ENCODE measurements around the gene DTL. TPM values are rescaled to one million over a fixed set of nuclear protein-coding genes. Genes with fewer than 3 reads are reported as not detected.
"Not testable (repeated sequence)": the region's sequence is repeated elsewhere in the genome, so short reads cannot be mapped to it uniquely, and the experiment has no call there.

Gene DTL, protein sequence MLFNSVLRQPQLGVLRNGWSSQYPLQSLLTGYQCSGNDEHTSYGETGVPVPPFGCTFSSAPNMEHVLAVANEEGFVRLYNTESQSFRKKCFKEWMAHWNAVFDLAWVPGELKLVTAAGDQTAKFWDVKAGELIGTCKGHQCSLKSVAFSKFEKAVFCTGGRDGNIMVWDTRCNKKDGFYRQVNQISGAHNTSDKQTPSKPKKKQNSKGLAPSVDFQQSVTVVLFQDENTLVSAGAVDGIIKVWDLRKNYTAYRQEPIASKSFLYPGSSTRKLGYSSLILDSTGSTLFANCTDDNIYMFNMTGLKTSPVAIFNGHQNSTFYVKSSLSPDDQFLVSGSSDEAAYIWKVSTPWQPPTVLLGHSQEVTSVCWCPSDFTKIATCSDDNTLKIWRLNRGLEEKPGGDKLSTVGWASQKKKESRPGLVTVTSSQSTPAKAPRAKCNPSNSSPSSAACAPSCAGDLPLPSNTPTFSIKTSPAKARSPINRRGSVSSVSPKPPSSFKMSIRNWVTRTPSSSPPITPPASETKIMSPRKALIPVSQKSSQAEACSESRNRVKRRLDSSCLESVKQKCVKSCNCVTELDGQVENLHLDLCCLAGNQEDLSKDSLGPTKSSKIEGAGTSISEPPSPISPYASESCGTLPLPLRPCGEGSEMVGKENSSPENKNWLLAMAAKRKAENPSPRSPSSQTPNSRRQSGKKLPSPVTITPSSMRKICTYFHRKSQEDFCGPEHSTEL
- 49.8 and 54.4 TPM in 2 replicates for total RNA-seq

DNA sequence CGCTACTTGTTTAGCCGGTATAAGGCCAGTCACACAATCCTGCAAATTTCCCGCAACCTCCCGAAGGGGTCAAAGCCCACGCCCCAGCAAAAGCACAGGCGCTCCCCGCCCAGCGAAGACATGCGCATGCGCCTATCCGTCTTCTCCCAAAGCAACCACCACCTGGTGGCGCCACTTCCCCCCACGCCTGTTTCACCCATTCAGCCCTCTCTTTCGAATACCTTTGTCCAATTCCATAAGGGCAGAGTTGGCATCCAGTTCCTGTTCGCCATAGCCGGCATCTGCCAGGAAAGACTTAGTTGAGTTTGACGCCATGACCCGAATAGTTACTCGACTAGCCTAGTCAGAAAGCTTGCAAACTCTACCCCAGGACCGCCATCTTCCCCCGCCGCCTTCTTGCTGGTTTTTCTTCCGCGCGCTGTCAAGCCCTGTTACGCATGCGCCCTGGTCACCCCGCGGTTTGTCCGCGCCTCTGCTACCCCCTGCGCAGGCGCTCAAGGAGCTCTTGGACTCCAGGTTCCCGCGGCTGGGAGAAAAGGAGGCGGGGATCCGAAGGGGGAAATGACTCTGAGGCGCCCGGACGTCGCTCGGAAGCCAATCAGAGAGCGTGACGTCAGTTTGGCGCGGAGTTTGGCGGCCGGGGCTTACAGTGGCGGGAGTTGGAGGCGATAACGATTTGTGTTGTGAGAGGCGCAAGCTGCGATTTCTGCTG, at the start of gene DTL, which contains the start of gene INTS7:
DTL (plus strand) TSS at position 626 of the 712 bp plus-strand sequence. CDS start 143 bp downstream, outside the sequence.
INTS7 (minus strand) TSS at position 435 of the 712 bp plus-strand sequence; CDS start at position 315, 120 bp downstream.
- intact Hi-C loops (cut with micrococcal nuclease): loop anchor here (1.0 to 10.0 kb wide), 21 partner anchors 23 to 1703 kb away; partner anchors contain the start of genes ANGEL2, LPGAT1, NEK2 and NENF

DNA sequence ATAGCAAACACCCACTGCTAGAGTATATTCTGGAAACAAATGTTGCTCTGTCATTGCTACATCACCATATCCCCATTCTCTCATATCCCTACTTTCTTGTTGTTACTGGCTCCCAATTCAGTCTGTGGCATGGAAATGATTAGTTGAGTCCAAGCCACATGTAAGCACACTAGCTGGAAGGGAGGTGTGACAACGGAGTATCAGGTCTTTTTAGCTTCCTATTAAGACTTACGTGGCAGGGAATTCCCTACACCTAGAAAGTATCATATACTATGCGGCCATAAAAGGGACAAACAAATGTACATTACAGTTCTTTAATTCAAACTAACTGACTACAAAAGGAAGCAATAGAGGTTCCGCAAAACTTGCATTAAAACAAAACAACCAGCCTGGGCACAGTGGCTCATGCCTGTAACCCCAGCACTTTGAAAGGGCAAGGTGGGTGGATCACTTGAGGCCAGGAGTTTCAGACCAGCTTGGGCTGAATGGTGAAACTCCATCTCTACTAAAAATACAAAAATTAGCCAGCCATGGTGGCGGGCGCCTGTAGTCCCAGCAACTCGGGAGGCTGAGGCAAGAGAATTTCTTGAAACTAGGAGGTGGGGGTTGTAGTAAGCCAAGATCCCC, 48.8 kb upstream of the DTL start:
- intact Hi-C loops (cut with micrococcal nuclease): no loop called here

DNA sequence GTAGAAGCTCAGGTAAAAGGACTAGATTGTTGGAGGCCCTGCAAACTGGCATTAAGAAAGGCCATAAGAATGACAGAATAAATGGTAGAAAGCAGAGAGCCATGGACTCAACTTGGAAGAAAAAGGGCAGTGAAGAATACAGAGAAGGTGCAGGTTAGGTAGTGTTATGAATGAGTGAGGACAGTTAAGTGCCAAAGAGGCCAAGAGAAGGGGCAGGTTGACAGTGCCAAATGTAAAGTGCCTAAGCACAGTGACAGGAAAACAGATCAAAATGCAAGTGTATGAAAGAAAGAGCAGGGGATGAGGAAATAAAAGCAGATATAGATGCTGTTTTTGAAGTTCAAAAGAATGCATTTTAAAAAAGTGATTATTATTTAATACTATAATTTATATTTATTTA, 43.9 kb upstream of the DTL start:
- intact Hi-C loops (cut with micrococcal nuclease): no loop called here

DNA sequence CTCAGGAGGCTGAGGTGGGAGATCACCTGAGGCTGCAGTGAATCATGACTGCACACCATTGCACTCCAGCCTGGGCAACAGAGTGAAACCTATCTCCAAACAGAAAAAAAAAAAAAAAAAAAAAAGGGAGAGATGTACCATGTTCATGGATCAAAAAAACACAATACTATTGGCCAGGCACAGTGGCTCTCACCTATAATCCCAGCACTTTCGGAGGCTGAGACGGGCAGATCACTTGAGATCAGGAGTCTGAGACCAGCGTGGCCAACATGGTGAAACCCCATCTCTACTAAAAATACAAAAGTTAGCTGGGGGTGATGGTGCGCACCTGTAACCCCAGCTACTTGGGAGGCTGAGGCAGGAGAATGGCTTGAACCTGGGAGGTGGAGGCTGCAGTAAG, 38.1 kb upstream of the DTL start:
- intact Hi-C loops (cut with micrococcal nuclease): not testable (repeated sequence)

DNA sequence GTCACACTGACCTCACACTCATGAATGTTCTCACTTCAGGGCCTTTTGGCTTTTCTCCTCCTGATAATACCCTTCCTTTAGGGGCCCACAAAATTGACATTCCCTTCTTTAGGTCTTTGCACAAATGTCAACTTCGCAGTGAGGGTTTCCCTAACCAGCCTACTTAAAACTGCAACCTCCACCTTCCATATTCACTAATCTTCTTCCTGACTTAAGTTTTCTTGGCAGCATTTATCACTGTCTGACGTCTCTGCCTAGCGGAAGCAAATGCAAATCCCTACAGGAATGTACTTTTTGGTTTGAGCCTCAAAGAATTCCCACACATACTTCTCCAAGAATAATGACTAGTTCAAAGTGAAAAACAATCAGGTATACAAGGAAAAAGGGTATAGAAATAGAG, 33.0 kb upstream of the DTL start:
- intact Hi-C loops (cut with micrococcal nuclease): no loop called here

DNA sequence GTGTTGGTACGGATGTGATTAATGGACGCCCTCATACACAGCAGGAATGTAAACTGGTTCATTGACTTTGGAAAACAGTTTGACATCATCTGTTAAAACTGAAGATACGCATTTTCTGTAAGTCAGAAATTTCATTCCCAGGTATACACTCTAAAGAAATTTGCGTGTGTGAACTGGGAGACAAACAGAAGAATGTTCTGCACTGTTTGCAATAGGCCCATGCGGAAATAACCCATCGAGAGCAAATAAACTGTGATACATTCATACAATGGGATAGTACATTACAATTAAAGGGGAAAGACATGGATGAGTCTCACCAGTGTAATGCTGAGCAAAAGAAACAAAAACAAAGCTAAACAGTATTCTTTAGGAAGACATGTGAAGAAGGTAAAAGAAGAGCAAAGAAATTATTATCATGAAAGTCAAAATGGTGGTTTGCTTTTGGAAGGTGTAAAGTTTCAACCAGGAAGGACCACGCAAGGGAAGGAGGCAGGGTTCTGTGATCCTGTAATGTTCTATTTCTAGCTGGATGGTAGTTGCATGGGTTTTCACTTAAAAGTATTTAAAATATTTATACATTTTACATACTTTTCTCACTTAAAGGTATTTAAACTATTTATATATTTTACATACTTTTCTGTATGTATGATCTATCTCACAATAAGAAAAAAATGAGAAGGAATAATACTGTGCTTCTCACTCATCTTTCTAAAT, 30.5 kb upstream of the DTL start:
- intact Hi-C loops (cut with micrococcal nuclease): no loop called here

DNA sequence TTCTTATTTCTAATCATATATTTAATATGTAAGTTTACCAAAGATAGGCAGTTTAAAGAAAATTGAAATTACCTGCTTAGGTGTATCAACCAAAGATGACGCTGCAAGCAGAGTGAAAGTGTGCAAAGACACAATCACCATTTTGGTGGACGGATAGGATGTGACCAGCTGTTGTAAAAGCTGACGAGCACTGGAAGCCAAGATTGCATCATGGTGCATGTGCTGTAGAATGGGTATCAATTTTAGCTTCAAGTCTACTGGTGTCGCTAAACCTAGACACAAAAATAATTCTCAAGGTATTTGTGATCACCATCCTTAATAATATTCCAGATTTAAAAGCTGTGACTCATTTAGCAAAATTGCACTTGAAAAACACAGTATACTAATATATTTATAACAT, 28.4 kb upstream of the DTL start:
- intact Hi-C loops (cut with micrococcal nuclease): no loop called here

DNA sequence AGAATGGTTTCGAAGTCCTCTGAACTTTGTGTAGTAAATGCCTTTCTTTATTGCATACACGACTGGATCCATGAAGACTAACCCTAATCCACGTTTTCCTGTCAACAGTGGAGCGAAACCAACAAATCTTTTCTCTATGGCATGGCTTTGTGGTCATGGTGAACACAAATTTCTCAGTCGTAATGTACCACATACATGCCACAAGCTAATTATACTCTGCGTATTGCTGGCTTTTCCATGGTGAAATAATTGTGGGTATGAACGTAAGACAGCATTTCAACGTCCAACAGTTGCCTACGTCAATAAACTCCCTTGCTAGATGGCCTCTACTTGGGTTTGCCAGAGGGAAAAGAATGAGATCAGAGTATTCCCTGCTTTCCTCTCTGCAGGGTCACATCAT, 27.7 kb upstream of the DTL start:
- intact Hi-C loops (cut with micrococcal nuclease): no loop called here

DNA sequence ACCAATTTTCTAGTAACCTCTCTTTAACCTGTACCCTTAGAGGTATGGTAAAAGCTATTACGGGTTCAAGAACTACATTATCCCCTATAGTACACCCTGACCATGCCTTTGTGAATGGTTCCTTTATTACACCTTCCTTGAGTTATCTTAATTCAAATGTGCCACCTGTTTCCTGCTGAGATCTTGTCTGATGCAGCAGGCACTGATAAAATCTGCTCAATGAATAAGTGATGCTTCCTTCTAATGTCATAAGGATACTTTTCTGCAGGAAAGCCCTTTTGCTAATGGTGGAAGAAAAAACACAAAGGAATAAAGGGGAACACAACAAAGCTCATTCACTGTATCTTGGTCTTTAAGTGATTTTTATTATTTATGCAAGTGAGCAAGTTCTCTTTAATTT, 26.0 kb upstream of the DTL start:
- intact Hi-C loops (cut with micrococcal nuclease): no loop called here

DNA sequence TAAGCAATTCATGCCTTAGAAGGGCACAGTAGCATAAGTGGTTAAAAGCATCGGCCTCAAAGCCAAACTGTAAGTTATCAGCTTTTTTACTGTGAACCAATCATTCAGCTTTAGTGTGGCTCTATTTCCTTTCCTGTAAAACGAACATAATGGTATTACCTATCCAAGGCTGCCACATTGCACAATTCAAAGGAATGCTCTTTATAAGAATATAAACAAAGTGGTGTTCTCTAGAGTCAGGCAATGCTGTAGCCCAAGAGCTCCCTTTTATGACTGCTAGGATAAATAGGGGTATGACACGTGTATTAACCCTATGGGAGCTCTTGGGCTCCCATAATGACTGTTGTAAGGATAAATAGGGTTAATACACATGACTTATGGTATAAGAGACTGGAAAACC, 25.5 kb upstream of the DTL start:
- intact Hi-C loops (cut with micrococcal nuclease): no loop called here

DNA sequence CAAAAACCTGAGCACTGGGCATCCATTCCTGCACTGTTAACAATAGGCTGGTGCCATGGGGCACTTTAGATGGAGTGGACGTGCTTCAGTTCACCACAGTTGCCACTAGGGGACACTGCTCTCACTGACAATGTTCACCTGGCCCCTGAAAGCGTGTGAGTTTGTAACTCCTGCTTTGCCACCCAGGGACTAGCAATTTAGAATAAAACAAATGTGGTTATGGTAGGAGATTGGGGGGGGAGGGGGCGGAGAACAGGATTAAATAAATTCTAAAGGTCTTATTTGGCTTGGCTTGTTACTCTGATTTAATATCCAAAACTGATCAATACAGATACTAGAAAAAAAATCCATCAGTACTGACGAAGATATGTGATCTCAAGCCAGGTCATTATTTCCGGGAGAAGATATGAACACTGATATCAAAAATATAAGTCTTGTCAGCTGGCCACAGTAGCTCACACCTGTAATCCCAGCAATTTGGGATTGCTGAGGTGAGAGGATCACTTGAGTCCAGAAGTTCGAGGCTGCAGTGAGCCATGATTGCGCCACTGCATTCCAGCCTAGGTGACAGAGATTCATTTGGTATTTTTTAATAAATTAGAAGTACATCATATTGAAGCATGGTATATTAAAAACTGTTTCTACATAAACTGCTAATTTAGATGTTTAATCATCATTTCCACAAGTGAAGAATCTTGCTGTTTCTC, 23.4 kb upstream of the DTL start:
- intact Hi-C loops (cut with micrococcal nuclease): loop anchor here (1.0 kb wide), 6 partner anchors 23 to 444 kb away; partner anchors contain the start of genes DTL and INTS7

DNA sequence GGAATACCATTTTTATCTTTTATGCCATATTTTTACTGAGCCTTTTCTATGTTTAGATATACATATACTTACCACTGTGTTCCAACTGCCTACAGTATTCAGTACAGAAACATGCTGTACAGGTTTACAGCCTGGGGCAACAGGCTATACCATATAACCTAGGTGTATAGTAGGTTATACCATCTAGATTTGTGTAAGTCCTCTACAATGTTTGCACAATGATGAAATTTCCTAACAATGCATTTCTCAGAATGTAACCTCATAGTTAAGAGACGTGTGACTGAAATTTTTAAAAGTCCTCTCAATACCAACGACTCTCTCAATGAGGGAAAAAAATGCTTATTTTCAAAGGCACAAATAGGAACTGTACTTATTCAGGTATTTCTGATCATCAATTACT, 21.9 kb upstream of the DTL start:
- intact Hi-C loops (cut with micrococcal nuclease): no loop called here

DNA sequence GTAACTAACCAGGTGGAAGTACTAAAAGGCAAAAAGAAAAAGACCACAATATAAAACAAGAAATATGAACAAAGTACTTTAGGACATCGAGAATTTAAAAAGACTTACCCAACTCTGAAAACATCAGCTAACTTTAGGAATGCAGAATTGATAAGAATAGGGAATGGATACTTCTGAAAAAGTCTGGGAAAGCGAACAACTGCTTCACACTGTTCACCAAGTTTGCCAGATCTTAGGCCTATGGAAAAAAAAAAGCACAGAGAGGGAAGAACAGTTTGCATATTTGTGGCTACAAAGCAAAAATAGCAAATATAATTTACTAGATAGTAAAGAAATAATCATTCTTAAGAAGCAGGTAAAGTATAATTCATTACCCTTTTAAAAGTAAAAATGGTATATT, 14.6 kb upstream of the DTL start:
- intact Hi-C loops (cut with micrococcal nuclease): no loop called here

DNA sequence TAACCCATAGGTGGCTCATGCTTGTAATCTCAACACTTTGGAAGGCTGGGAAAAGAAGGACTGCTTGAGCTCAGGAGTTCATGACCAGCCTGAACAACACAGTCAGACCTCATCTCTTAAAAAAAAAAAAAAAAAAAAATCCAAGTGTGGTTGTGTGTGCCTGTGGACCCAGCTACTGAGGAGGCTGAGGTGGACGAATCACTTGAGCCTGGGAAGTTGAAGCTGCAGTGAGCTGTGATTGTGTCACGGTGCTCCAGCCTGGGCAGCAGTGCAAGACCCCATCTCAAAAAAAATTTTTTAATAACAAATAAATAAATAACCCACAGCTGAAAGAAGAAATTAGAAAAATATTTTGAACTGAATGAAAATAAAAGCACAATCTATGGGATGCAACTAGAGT, 14.0 kb upstream of the DTL start:
- intact Hi-C loops (cut with micrococcal nuclease): no loop called here

DNA sequence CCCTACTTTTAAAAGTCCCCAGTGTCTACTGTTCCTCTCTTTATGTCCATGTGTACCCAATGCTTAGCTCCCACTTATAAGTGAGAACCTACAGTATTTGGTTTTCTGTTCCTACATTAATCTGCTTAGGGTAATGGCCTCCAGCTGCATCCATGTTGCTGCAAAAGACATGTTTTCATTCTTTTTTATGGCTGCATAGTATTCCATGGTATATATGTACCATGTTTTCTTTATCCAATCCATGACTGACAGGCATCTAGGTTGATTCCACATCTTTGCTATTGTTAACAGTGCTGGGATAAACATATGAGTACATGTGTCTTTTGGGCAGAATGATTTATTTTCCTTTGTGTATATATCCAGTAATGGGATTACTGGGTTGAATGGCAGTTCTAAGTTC, 12.6 kb upstream of the DTL start:
- intact Hi-C loops (cut with micrococcal nuclease): not testable (repeated sequence)

DNA sequence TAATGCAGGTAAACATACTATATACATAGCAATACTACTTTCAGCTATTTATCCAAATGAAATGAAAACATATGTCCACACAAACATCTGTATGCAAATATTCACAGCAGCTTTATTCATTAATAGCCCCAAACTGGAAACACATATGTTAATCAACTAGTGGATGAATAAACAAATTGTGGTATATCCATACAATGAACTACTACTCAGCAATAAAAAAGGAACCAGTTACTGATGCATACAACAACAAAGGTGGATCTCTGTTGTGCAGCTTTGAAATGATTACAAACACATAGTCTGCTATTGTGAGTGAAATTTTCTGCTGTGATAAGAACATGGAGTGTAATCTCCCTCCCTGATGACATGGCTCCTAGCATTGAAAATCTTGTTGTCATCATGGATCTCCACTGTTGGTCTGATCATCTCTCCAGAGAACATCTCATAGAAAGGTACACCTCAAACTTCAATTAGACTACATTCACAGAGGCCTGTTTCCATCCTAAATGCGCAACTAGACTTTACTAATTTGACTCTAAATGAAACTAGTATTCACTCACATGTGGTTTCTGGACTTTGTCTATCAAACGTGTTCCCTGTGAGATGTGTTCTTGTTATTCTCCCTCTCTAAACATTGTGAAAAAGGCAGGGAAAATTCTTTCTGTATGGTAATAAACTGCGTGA, 10.9 kb upstream of the DTL start:
- intact Hi-C loops (cut with micrococcal nuclease): no loop called here

DNA sequence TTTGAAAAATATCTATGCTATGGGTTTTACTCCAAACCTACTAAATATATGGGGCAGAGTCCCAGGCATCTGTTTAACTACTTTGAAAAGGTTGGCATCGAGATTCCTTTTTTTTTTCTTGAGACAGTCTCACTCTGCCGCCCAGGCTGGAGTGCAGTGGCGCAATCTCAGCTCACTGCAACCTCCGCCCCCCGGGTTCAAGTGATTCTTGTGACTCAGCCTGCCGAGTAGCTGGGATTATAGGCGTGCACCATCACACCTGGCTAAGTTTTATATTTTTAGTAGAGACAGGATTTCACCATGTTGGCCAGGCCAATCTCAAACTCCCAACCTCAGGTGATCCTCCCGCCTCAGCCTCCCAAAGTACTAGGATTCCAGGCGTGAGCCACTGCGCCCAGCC, 7.8 kb upstream of the DTL start:
- intact Hi-C loops (cut with micrococcal nuclease): not testable (repeated sequence)

DNA sequence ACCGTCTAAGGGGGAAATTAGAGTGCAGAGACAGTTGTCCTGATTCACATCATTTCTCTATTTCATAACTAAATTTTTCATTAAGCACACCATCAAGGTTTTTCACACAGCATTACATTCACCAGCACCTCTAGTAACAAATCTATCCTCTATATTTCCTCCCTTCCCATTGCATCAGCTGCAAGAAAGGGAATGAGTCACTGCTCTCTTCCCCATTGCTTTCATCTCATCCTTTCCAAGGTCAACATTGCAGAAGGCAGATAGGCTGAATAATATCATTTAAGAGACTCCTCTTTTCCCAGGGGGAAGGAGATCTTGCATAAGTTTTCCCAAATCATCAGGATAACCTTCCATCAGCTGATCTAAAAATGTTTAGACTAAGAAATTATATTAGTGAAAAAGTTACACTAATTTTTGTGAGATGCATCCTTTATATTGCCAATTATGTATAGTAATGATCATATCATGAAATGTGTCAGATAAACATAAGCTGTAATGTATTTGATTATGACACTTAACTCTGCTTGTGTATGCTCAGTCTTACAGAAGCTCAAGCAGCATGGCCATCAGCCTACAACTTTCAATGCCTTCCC, 4.5 kb upstream of the DTL start:
- intact Hi-C loops (cut with micrococcal nuclease): loop anchor here (10.0 kb wide), 1 partner anchor 706 kb away; the partner anchor contains the start of gene TRAF5

Measured in T-helper 1 cell treated with Interleukin-12 subunit alpha and Interleukin-12 subunit beta and Interleukin-4 antibody, amounts not matched to agents 30 ng/mL and 1 ng/mL, for 36 hours (primary cell).